Vagina (tissue), 2 donors: ENCODE data around the gene AQP10.

ENCODE experiments used
- POLR2AphosphoS5 ChIP-seq, 2 donors: sonication (generic); formaldehyde crosslinking; IDR thresholded peaks; one replicate each; pipeline ENCODE4 v1.9.0; 2017; ENCODE audit warnings: antibody characterized with exemption in 2 of 2, mild to moderate bottlenecking in 2 of 2, low read depth in 1 of 2; ENCODE audit not compliant: insufficient read depth in 1 of 2
- TF ChIP-seq, protein P1 (sequence below), 3 experiments: fragments of 450-650 bp in 2 of 3; fragments of 200-600 bp in 1 of 3; sonication (generic) in 1 of 3; IDR thresholded peaks; one replicate each; pipeline ENCODE4 v1.5.1; 2017 to 2019; ENCODE audit warnings: antibody characterized with exemption in 3 of 3, mild to moderate bottlenecking in 2 of 3, moderate library complexity in 2 of 3

DNA sequence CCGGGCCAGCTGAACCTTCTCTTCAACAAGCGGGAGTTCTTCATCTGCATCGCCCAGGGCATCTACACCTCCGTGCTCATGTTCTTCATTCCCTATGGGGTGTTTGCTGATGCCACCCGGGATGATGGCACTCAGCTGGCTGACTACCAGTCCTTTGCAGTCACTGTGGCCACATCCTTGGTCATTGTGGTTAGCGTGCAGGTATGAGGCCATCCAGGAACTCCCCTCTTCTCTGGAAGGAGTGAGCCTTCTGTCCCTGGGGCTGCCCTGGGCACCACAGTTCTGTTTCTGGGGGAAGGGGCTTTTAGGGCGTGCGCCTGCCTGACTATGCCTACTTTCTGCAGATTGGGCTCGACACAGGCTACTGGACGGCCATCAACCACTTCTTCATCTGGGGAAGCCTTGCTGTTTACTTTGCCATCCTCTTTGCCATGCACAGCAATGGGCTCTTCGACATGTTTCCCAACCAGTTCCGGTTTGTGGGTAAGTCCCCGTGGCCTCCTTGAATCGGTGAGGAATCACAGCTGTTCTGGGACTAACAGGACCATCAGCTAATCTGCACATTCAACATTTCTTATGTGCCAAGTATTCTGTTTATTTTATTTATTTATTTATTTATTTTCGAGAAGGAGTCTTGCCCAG lies 25.5 kb downstream of the AQP10 start:
- TF ChIP-seq POLR2AphosphoS5 (IDR thresholded peaks at IDR 0.05; ENCODE audit: insufficient read depth in 1 of 2, low read depth in 1 of 2): no peak
- TF ChIP-seq, protein P1, sequence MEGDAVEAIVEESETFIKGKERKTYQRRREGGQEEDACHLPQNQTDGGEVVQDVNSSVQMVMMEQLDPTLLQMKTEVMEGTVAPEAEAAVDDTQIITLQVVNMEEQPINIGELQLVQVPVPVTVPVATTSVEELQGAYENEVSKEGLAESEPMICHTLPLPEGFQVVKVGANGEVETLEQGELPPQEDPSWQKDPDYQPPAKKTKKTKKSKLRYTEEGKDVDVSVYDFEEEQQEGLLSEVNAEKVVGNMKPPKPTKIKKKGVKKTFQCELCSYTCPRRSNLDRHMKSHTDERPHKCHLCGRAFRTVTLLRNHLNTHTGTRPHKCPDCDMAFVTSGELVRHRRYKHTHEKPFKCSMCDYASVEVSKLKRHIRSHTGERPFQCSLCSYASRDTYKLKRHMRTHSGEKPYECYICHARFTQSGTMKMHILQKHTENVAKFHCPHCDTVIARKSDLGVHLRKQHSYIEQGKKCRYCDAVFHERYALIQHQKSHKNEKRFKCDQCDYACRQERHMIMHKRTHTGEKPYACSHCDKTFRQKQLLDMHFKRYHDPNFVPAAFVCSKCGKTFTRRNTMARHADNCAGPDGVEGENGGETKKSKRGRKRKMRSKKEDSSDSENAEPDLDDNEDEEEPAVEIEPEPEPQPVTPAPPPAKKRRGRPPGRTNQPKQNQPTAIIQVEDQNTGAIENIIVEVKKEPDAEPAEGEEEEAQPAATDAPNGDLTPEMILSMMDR (IDR thresholded peaks at IDR 0.05): no peak
